HCT116 (cell line): ENCODE results near the gene CLDN15. TPM values are rescaled to one million over a fixed set of nuclear protein-coding genes. Genes with fewer than 3 reads are reported as not detected.
"Not testable (repeated sequence)": the region's sequence is repeated elsewhere in the genome, so short reads cannot be mapped to it uniquely, and the experiment has no call there.

Experiments used
- ATAC-seq: fragments of 200-7000 bp; cut with Tn5 transposase; 2 replicates; pipeline ENCODE4 v1.9.1; 2020; ENCODE audit warnings: mild to moderate bottlenecking, moderate library complexity
- BruUV-seq: library from RNA; stranded (reverse); fragments of 400-500 nt; replicated peaks from 2 replicates; lab custom pipeline; 2021; lab: Mats Ljungman, UMichigan
- CTCF ChIA-PET: fragments of 300-600 bp; sonication (Branson Sonifier 250); formaldehyde crosslinking; loops from one replicate; lab custom pipeline; 2021; ENCODE audit warnings: antibody characterized with exemption; lab: Charles Lee
- POLR2A ChIA-PET: fragments of 300-600, 350-600 bp; sonication (Branson Sonifier 250); formaldehyde crosslinking; loops from one replicate; lab custom pipeline; 2021; ENCODE audit warnings: antibody characterized with exemption; lab: Charles Lee
- RAD21 ChIA-PET, 2 experiments: fragments of 300-600 bp; sonication (Branson Sonifier 250); formaldehyde crosslinking; loops; one replicate each; lab custom pipeline; 2023; ENCODE audit warnings: low total read pairs in 2 of 2; ENCODE audit not compliant: uncharacterized antibody in 2 of 2, unreplicated experiment in 2 of 2, low non-redundant PET in 1 of 2; lab: Charles Lee
- DNase-seq: peaks from one replicate; pipeline ENCODE4 v3.0.0-alpha.2; 2010; ENCODE audit warnings: low read depth, low spot score
- H2AFZ ChIP-seq: fragments of 200-600 bp; shearing (Covaris generic), sonication (generic); 2 replicates; pipeline ENCODE4 v1.6.1; 2017; ENCODE audit warnings: low read depth, mixed run types, mixed read lengths, antibody characterized with exemption, low read length; ENCODE audit not compliant: poor library complexity, severe bottlenecking
- H3K27ac ChIP-seq: 2 replicates; pipeline ENCODE4 v1.5.1; 2012; ENCODE audit warnings: low read depth, low read length
- H3K27me3 ChIP-seq: fragments of 200-600 bp; sonication (generic); 2 replicates; pipeline ENCODE4 v1.6.1; 2016; ENCODE audit warnings: mixed run types, low read length, mixed read lengths; ENCODE audit not compliant: insufficient read depth
- H3K36me3 ChIP-seq, 2 experiments: fragments of 200-500 bp in 1 of 2; fragments of 200-600 bp in 1 of 2; sonication (Bioruptor generic) in 1 of 2; sonication (generic) in 1 of 2; 2 replicates each; pipeline versions ENCODE4 v1.5.1 to v1.6.1; 2014 to 2016; ENCODE audit warnings: low read length in 2 of 2, inconsistent platforms in 1 of 2, mixed read lengths in 1 of 2, mixed run types in 1 of 2; ENCODE audit not compliant: insufficient read depth in 2 of 2, control insufficient read depth in 1 of 2
- H3K4me1 ChIP-seq, 2 experiments: fragments of 200-600 bp in 1 of 2; sonication (generic) in 1 of 2; 2 replicates each; pipeline versions ENCODE4 v1.5.1 to v1.6.1; 2012 to 2017; ENCODE audit warnings: low read length in 2 of 2, inconsistent platforms in 1 of 2, mild to moderate bottlenecking in 1 of 2, mixed read lengths in 1 of 2, mixed run types in 1 of 2, moderate library complexity in 1 of 2; ENCODE audit not compliant: insufficient read depth in 2 of 2, control insufficient read depth in 1 of 2
- H3K4me2 ChIP-seq: fragments of 200-600 bp; sonication (generic); 2 replicates; pipeline ENCODE4 v1.6.1; 2017; ENCODE audit warnings: mixed run types, low read length, mixed read lengths
- H3K4me3 ChIP-seq, 2 experiments: fragments of 200-600 bp in 1 of 2; sonication (generic) in 1 of 2; replicated peaks in 1 of 2; 2 replicates each; pipeline ENCODE4 v1.5.1; 2011 to 2016; ENCODE audit warnings: low read length in 2 of 2, control low read depth in 1 of 2, low read depth in 1 of 2, mild to moderate bottlenecking in 1 of 2, mixed read lengths in 1 of 2, mixed run types in 1 of 2
- H3K79me2 ChIP-seq: fragments of 200-600 bp; sonication (generic); 2 replicates; pipeline ENCODE4 v1.6.1; 2017; ENCODE audit warnings: mild to moderate bottlenecking, mixed run types, low read length, moderate library complexity, mixed read lengths; ENCODE audit not compliant: insufficient read depth
- H3K9ac ChIP-seq: fragments of 200-600 bp; sonication (generic); 2 replicates; pipeline ENCODE4 v1.6.1; 2016; ENCODE audit warnings: low read length, mixed read lengths
- H3K9me2 ChIP-seq: fragments of 200-600 bp; sonication (generic), shearing (Covaris generic); 2 replicates; pipeline ENCODE4 v1.6.1; 2017; ENCODE audit warnings: mixed run types, mild to moderate bottlenecking, moderate library complexity; ENCODE audit not compliant: insufficient read depth
- H3K9me3 ChIP-seq, 2 experiments: fragments of 200-500 bp in 1 of 2; fragments of 200-600 bp in 1 of 2; sonication (Bioruptor generic) in 1 of 2; sonication (generic) in 1 of 2; 2 replicates each; pipeline ENCODE4 v1.6.1; 2014 to 2017; ENCODE audit warnings: low read length in 2 of 2, mixed read lengths in 2 of 2, inconsistent platforms in 1 of 2, low read depth in 1 of 2, mild to moderate bottlenecking in 1 of 2, mixed run types in 1 of 2, moderate library complexity in 1 of 2; ENCODE audit not compliant: control insufficient read depth in 1 of 2, insufficient read depth in 1 of 2
- H4K20me1 ChIP-seq: fragments of 200-600 bp; sonication (generic), shearing (Covaris generic); 2 replicates; pipeline ENCODE4 v1.6.1; 2017; ENCODE audit warnings: mixed run types, mild to moderate bottlenecking, moderate library complexity; ENCODE audit not compliant: insufficient read depth
- ATF3 ChIP-seq: IDR thresholded peaks from 2 replicates; pipeline ENCODE4 v1.6.1; 2012
- CBX3 ChIP-seq: IDR thresholded peaks from 2 replicates; pipeline ENCODE4 v1.6.1; 2012; ENCODE audit warnings: low read depth
- CEBPB ChIP-seq: IDR thresholded peaks from 2 replicates; pipeline ENCODE4 v1.6.1; 2012; ENCODE audit warnings: low read depth
- CTCF ChIP-seq, 3 experiments: fragments of 200-600 bp in 1 of 3; sonication (generic) in 1 of 3; IDR thresholded peaks in 2 of 3; conservative IDR thresholded peaks in 1 of 3; 2 replicates each; pipeline ENCODE4 v1.5.1; 2012 to 2017; ENCODE audit warnings: low read depth in 2 of 3, low read length in 2 of 3, antibody characterized with exemption in 1 of 3, borderline replicate concordance in 1 of 3, control low read depth in 1 of 3, mild to moderate bottlenecking in 1 of 3, mixed read lengths in 1 of 3, mixed run types in 1 of 3, moderate library complexity in 1 of 3; ENCODE audit not compliant: insufficient read depth in 1 of 3
- EGR1 ChIP-seq: IDR thresholded peaks from 2 replicates; pipeline ENCODE4 v1.6.1; 2012; ENCODE audit warnings: low read depth
- EZH2 ChIP-seq: fragments of 200-600 bp; sonication (generic); IDR thresholded peaks from 2 replicates; pipeline ENCODE4 v1.6.1; 2017; ENCODE audit warnings: antibody characterized with exemption, mixed run types
- EZH2phosphoT487 ChIP-seq: fragments of 200-600 bp; IDR thresholded peaks from 2 replicates; pipeline ENCODE4 v1.6.1; 2018; ENCODE audit warnings: antibody characterized with exemption, borderline replicate concordance
- FOSL1 ChIP-seq: IDR thresholded peaks from 2 replicates; pipeline ENCODE4 v1.6.1; 2012; ENCODE audit warnings: low read depth
- RAD21 ChIP-seq: IDR thresholded peaks from 2 replicates; pipeline ENCODE4 v1.6.1; 2012; ENCODE audit warnings: low read depth, mild to moderate bottlenecking
- SIN3A ChIP-seq: IDR thresholded peaks from 2 replicates; pipeline ENCODE4 v1.6.1; 2012; ENCODE audit warnings: low read depth
- SP1 ChIP-seq: IDR thresholded peaks from 2 replicates; pipeline ENCODE4 v1.6.1; 2012; ENCODE audit warnings: low read depth
- SRF ChIP-seq: IDR thresholded peaks from 2 replicates; pipeline ENCODE4 v1.6.1; 2012; ENCODE audit warnings: low read depth
- ZFX ChIP-seq: fragments of 450-650 bp; IDR thresholded peaks from 2 replicates; pipeline ENCODE4 v1.6.1; 2017
- intact Hi-C: fragments of 100-400 bp; cut with micrococcal nuclease; formaldehyde crosslinking; loops from 2 replicates; pipeline ENCODE4 v1.10.0; 2022
- total RNA-seq: library from RNA; stranded (reverse); gene quantifications from one replicate; pipeline ENCODE4 v1.2.1, GENCODE V29; 2021; ENCODE audit not compliant: unreplicated experiment
- TF ChIP-seq, protein P1 (sequence below): IDR thresholded peaks from 2 replicates; pipeline ENCODE4 v1.6.1; 2011; ENCODE audit warnings: mild to moderate bottlenecking, low read length, moderate library complexity; ENCODE audit not compliant: insufficient replicate concordance; ENCODE audit errors: extremely low read depth

Gene CLDN15
- total RNA-seq, 1 experiment from 2014 or later, result 16.9 TPM

GRCh38 chr7:101200504-101200861 lies 37.1 kb downstream of the CLDN15 start:
- no peak overlapping the region for H3K27ac ChIP-seq
- RAD21 ChIA-PET, result no interaction called here
- H3K4me1 ChIP-seq, result peaks cover 0 to 8% of the 10 kb centered on the region in 2 experiments; a peak in 3 of 4 replicates
- no TSS peak for BruUV-seq
- no peak overlapping the region for H3K4me3 ChIP-seq
- ATAC-seq (no peak), DNase-seq (no peak)
- H3K9ac ChIP-seq, result no peak overlapping the region
- no peak for TF ChIP-seq CTCF (IDR thresholded peaks at IDR 0.05 in 2 of 3, conservative IDR thresholded peaks at IDR 0.05 in 1 of 3; ENCODE audit: borderline replicate concordance in 1 of 3, insufficient read depth in 1 of 3, low read depth in 2 of 3, low read length in 2 of 3)
- TF ChIP-seq EGR1, result no peak
- no peak for TF ChIP-seq ZFX
- TF ChIP-seq SIN3A, result no peak
- no peak for TF ChIP-seq RAD21
- no peak for TF ChIP-seq SP1
- no peak for TF ChIP-seq EZH2
- TF ChIP-seq, protein P1, sequence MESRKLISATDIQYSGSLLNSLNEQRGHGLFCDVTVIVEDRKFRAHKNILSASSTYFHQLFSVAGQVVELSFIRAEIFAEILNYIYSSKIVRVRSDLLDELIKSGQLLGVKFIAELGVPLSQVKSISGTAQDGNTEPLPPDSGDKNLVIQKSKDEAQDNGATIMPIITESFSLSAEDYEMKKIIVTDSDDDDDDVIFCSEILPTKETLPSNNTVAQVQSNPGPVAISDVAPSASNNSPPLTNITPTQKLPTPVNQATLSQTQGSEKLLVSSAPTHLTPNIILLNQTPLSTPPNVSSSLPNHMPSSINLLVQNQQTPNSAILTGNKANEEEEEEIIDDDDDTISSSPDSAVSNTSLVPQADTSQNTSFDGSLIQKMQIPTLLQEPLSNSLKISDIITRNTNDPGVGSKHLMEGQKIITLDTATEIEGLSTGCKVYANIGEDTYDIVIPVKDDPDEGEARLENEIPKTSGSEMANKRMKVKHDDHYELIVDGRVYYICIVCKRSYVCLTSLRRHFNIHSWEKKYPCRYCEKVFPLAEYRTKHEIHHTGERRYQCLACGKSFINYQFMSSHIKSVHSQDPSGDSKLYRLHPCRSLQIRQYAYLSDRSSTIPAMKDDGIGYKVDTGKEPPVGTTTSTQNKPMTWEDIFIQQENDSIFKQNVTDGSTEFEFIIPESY, result no peak
- no peak for TF ChIP-seq FOSL1
- no peak for TF ChIP-seq CBX3
- TF ChIP-seq SRF, result no peak
- TF ChIP-seq ATF3, result no peak
- no peak for TF ChIP-seq CEBPB
- TF ChIP-seq EZH2phosphoT487, result no peak
- no peaks in the 10 kb centered on the region for H3K79me2 ChIP-seq
- no peaks in the 10 kb centered on the region for H3K36me3 ChIP-seq
- no peak overlapping the region for H2AFZ ChIP-seq
- no peaks in the 10 kb centered on the region for H3K9me3 ChIP-seq
- no peaks in the 10 kb centered on the region for H4K20me1 ChIP-seq
- intact Hi-C loops, result no loop called here
- POLR2A ChIA-PET, result interaction anchor here (1.0 kb wide), 1 partner anchor 27 kb away, joined by 3 read pairs; no protein-coding TSS in a partner anchor
- CTCF ChIA-PET, result interaction anchor here (0.7 kb wide), 1 partner anchor 8 kb away, joined by 3 read pairs; no protein-coding TSS in a partner anchor
- H3K27me3 ChIP-seq, result no peaks in the 10 kb centered on the region
- 0 out of 2 replicates have a peak overlapping the region, but pooled peaks have one; percentile 14 for H3K4me2 ChIP-seq
- H3K9me2 ChIP-seq, result no peaks in the 10 kb centered on the region

DNA sequence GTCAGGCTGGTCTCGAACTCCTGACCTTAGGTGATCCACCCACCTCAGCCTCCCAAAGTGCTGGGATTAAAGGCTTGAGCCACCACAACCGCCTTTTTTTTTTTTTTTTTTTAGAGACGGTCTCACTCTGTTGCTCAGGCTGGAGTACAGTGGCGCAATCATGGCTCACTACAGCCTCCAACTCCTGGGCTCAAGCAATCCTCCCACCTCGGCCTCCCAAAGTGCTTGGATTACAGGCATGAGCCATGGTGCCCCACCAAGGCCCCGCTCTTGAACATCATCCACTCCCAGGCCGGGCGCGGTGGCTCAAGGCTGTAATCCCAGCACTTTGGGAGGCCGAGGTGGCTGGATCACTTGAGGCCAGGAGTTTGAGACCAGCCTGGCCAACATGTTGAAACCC lies 38.1 kb downstream of the CLDN15 start:
- intact Hi-C loops, result loop anchor here (10.0 kb wide), 1 partner anchor 235 kb away; the partner anchor contains the start of gene MUC12
- H3K36me3 ChIP-seq, POLR2A ChIA-PET, H3K27ac ChIP-seq, ATAC-seq, H3K4me2 ChIP-seq, H4K20me1 ChIP-seq, DNase-seq, H3K9me2 ChIP-seq, CTCF ChIA-PET, H3K9ac ChIP-seq, H3K4me3 ChIP-seq, RAD21 ChIA-PET, H3K9me3 ChIP-seq, H3K4me1 ChIP-seq, H2AFZ ChIP-seq, H3K27me3 ChIP-seq, H3K79me2 ChIP-seq, BruUV-seq: not testable (repeated sequence)
